ENCODE measurements around the gene KRT35. TPM values are rescaled to one million over a fixed set of nuclear protein-coding genes. Genes with fewer than 3 reads are reported as not detected.

Gene KRT35
- total RNA-seq, 4 donors from 2014 or later: not detected

DNA sequence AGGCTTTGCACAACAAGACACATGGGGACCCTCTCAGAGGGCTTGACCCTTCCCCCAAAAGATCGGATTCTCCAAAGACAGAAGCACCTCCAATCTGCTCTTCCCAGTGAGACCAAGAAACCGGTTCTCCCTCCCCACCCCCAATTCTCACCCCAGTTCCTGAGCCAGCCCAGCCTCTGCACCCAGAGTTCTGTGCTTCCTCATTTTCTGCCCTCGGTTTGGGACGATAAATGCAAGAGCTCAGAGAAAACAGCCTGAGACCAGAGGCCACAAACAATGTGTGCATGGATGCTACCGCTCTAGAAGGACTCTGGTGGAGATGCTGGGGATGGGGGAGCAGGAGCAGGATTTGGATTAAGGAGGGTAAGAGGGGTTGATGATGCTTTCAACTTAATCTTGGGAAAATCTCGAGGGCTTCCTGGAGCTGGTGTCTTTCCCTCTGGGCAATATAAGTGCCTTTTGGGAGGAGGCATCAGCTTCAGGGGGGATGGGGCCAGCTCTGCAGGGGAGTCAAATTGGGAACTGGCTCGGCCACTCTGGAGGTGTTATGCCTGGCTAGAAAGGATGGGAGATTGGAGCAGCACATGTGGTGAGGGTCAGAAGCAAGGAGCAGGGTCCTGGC lies 31.7 kb upstream of the KRT35 start:
- 60 to 76% methylated on average over 7 of the region's 7 CpGs for WGBS, 2 donors

GRCh38 chr17:41511716-41512115 lies 30.8 kb upstream of the KRT35 start:
- 81 to 82% methylated on average over 10 of the region's 10 CpGs for WGBS, 2 donors
- TF ChIP-seq POLR2A (IDR thresholded peaks at IDR 0.05) (no peak), CTCF (IDR thresholded peaks at IDR 0.05) (no peak)
- intact Hi-C loops (cut with DNase I): no loop called here
- DNase-seq: no peak
- Histone ChIP-seq H3K27ac (no peak overlapping the region), H3K4me1 (peaks cover 0 to under 1% of the 10 kb centered on the region in 2 donors), H3K36me3 (no peaks in the 10 kb centered on the region), H3K9me3 (no peaks in the 10 kb centered on the region), H3K27me3 (no peaks in the 10 kb centered on the region), H3K4me3 (replicated peaks in 1 of 3) (no peak overlapping the region)

More for the DNA sequence above, 31.7 kb upstream of the KRT35 start:
- DNase-seq: no peak
- H3K4me3 ChIP-seq (replicated peaks in 1 of 3): no peak overlapping the region
- H3K4me1 ChIP-seq: no peaks in the 10 kb centered on the region
- no peak for TF ChIP-seq POLR2A (IDR thresholded peaks at IDR 0.05)
- TF ChIP-seq CTCF (IDR thresholded peaks at IDR 0.05): no peak
- no peaks in the 10 kb centered on the region for H3K27me3 ChIP-seq
- intact Hi-C loops (cut with DNase I): no loop called here
- H3K27ac ChIP-seq: no peak overlapping the region
- H3K9me3 ChIP-seq: no peaks in the 10 kb centered on the region
- no peaks in the 10 kb centered on the region for H3K36me3 ChIP-seq

DNA sequence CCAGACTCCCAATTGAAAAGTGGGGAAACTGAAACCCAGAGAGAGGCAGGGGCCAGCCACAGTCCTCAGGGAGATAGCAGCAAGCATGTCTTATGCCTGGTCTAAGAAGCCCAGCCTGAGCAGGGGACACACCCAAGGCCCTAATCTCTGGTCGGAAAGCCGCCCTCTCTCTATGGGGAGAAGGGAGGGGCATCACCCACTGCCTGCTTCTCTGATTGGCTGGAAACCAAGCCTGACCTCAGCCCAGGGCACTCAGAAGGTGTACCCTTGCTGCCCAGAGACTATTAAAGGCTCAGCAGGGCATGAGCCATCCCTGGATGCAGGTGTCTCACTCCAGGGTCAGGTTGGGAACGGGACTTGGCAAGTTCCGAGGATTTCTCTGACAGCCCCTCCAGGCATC lies 30.2 kb upstream of the KRT35 start:
- Histone ChIP-seq H3K27ac (no peak overlapping the region), H3K27me3 (no peaks in the 10 kb centered on the region), H3K4me3 (replicated peaks in 1 of 3) (no peak overlapping the region), H3K9me3 (no peaks in the 10 kb centered on the region), H3K4me1 (peaks cover 0 to 5% of the 10 kb centered on the region in 2 donors), H3K36me3 (no peaks in the 10 kb centered on the region)
- DNase-seq: no peak
- TF ChIP-seq CTCF (IDR thresholded peaks at IDR 0.05): no peak
- no peak for TF ChIP-seq POLR2A (IDR thresholded peaks at IDR 0.05)
- 70 to 94% methylated on average over 4 of the region's 4 CpGs for WGBS, 2 donors
- intact Hi-C loops (cut with DNase I): no loop called here

DNA sequence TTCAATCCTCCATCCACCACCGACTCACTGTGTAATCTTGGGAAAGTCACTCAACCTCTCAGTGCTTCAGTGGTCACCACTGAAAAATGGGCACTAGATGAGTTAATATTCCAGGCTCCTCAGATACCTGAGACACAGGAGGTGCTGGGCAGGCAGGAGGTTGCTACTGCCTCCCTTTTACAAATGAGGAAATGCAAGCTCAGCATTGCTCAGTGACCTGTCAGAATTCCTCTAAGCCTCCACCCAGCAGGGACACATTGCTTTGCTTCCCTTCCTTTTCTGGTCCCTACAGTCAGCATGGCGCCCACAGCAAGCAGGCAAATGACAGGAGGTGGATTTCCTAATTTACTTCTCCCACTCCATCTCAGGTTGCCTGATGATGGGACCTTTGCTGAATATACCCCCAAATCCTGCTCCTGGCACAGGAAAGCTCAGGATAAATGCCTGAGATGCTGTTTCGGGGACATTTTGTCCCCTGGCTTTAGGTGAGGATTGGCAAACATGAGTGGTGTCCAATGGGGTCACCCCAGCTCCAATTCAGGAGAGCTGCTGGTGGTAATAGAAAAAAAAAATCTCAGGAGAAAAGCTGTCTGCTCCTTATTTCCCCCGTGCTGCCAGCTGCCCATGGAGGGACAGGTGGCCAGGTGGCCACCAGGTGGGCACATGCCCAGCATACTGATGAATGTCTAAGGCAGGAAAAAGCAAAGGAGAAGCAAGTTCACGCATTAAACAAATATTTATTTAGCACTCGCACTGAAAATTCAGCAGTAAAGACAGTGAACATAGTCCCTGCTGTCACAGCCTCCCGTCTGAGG lies 29.5 kb upstream of the KRT35 start:
- intact Hi-C loops (cut with DNase I): no loop called here
- TF ChIP-seq POLR2A (IDR thresholded peaks at IDR 0.05) (no peak), CTCF (IDR thresholded peaks at IDR 0.05) (no peak)
- 66 to 69% methylated on average over 6 to 7 of the region's 7 CpGs for WGBS, 2 donors
- no peaks in the 10 kb centered on the region for H3K36me3 ChIP-seq
- H3K4me1 ChIP-seq: peaks cover 0 to 5% of the 10 kb centered on the region in 2 donors
- no peak for DNase-seq
- H3K9me3 ChIP-seq: no peaks in the 10 kb centered on the region
- H3K27ac ChIP-seq: no peak overlapping the region
- H3K27me3 ChIP-seq: no peaks in the 10 kb centered on the region
- no peak overlapping the region for H3K4me3 ChIP-seq (replicated peaks in 1 of 3)

- DNase-seq: no peak
- Histone ChIP-seq H3K36me3 (no peaks in the 10 kb centered on the region), H3K27ac (no peak overlapping the region), H3K27me3 (no peaks in the 10 kb centered on the region), H3K9me3 (no peaks in the 10 kb centered on the region), H3K4me3 (replicated peaks in 1 of 3) (no peak overlapping the region), H3K4me1 (peaks cover 0 to 9% of the 10 kb centered on the region in 2 donors)
- no peak for TF ChIP-seq POLR2A (IDR thresholded peaks at IDR 0.05)
- no peak for TF ChIP-seq CTCF (IDR thresholded peaks at IDR 0.05)
- intact Hi-C loops (cut with DNase I): no loop called here
- WGBS, 2 donors: 51 to 61% methylated on average over 10 of the region's 10 CpGs
Measured at GRCh38 chr17:41507315-41507880, 26.4 kb upstream of the KRT35 start.
